Motor neuron (in vitro differentiated cells): Measurements from ENCODE around the gene SSR4. TPM values are rescaled to one million over a fixed set of nuclear protein-coding genes. Genes with fewer than 3 reads are reported as not detected.
A peak's percentile ranks its signal among the peaks of the same experiment; 100 is the strongest.

Source experiments
- ATAC-seq, 8 experiments: fragments of 200-7000 bp; cut with Tn5 transposase; replicated peaks in 6 of 8; 2 replicates each; pipeline ENCODE4 v1.8.0; 2021; ENCODE audit warnings: mild to moderate bottlenecking in 8 of 8, moderate library complexity in 8 of 8
- H3K27ac ChIP-seq, 2 donors: fragments of 250-450 bp; sonication (Bioruptor Pico); 2 replicates each; pipeline ENCODE4 v1.9.0; 2021; ENCODE audit warnings: antibody characterized with exemption in 2 of 2, mild to moderate bottlenecking in 2 of 2, moderate library complexity in 1 of 2
- H3K4me1 ChIP-seq, 2 donors: fragments of 250-450 bp; sonication (Bioruptor Pico); replicated peaks in 1 of 2; 2 replicates each; pipeline ENCODE4 v1.6.1; 2021; ENCODE audit warnings: antibody characterized with exemption in 2 of 2, mild to moderate bottlenecking in 2 of 2, moderate library complexity in 1 of 2
- H3K4me3 ChIP-seq, 5 donors: fragments of 250-450 bp; sonication (Bioruptor Pico); 2 replicates each; pipeline ENCODE4 v1.9.0; 2021; ENCODE audit warnings: antibody characterized with exemption in 5 of 5, mild to moderate bottlenecking in 5 of 5, moderate library complexity in 4 of 5
- WGBS, 10 experiments: fragments of 450-650 bp; shearing (Covaris generic); methylation state at CpG; one replicate each; pipeline ENCODE4 v1.0.0; 2022; 5-methylcytosine and 5-hydroxymethylcytosine counted together
- in situ Hi-C, 9 experiments: fragments of 400-800 bp; cut with MboI; loops; one replicate each; pipeline ENCODE4 v1.15.0; 2021; ENCODE audit warnings: low sequenced_read_pairs in 9 of 9, low pct_unique_long_range_greater_than_20kb in 2 of 9; ENCODE audit not compliant: unreplicated experiment in 9 of 9
- total RNA-seq, 8 experiments: library from RNA; unstranded; fragments of 300-600 nt; gene quantifications; 2 replicates each; pipeline versions ENCODE4 v1.2.3 to v1.2.4, GENCODE V29; 2022

Gene SSR4
- total RNA-seq, 8 experiments from 2014 or later: 327 to 910 (median 415) TPM

DNA sequence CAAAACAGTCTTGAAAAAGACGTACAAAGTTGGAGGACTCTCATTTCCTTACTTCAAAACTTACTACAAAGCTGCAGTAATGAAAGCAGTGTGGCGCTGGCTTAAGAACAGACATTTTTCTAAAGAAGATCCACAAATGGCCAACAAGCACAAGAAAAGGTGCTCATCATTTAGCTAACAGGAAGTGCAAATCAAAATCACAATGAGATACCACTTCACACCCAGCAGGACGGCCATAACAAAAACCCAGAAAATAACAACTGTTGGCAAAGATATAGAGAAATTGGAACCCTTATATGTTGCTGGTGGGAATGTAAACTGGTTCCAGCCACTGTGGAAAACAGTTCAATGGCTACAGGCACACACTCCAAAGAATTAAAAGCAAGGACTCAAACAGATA, 32.5 kb downstream of the SSR4 start:
- H3K4me1 ChIP-seq: peaks cover 17% of the 10 kb centered on the region in 2 donors
- H3K27ac ChIP-seq: no peak overlapping the region
- ATAC-seq: no peak
- H3K4me3 ChIP-seq: no peak overlapping the region
- WGBS, 10 experiments: 17 to 83% (median 58%) methylated on average over 1 to 3 of the region's 3 CpGs; no CpG with 5 or more reads in 3 of the 10 experiments
- in situ Hi-C loops: no loop called here

DNA sequence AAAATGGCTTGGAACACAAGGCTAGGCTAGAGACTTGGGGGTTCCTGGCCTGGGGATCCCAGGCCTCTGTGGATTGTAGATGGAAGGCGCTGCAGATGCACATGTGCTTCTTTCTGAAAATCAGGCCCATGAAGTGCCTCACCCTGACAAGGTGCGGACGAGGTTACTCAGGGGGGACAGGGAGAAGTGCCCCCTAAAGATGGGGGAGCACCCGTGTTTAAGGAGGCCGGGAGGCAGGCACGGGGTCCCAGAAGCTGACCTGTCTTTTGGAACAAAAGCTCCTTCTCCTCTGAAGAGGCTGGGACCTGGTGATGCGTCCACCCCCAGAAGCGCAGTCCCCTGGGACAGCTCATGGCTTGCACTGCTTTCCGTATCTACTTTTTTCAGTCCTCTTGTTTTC, 33.4 kb downstream of the SSR4 start:
- H3K4me1 ChIP-seq: peaks cover 14 to 15% of the 10 kb centered on the region in 2 donors
- WGBS, 10 experiments: 42 to 100% (median 100%) methylated on average over 1 to 5 of the region's 9 CpGs; no CpG with 5 or more reads in 7 of the 10 experiments
- no peak for ATAC-seq
- no peak overlapping the region for H3K27ac ChIP-seq
- in situ Hi-C loops: no loop called here
- H3K4me3 ChIP-seq: peak overlapping the region in 4 of 5 donors; percentile 65 to 86 (median 76)

DNA sequence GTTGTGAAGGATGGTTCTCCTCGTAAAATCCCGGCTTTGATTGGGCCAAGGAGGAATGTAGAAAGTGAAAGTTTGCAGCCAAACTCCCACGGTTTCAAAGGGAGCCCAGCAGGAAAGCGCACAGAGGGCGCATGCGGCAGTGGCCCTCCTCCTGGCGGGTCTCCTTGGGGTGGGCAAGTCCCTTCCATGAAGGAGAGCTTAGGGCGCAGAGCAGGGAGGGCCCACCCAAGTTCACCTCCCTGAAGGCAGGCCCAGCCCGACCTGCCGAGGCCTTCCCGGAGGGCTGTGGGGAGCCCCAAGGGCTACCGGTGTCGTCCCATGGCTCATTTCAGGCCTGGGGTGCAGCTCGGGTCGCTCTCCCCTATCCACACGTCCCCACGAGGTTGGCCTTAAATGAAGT, 33.8 kb downstream of the SSR4 start:
- no peak for ATAC-seq
- Histone ChIP-seq H3K4me1 (peaks cover 14 to 15% of the 10 kb centered on the region in 2 donors), H3K4me3 (peak overlapping the region; percentile 54 to 86 (median 67)), H3K27ac (peak overlapping the region in 1 of 2 donors; percentile 27)
- 42 to 66% methylated on average over 3 to 14 of the region's 17 CpGs; no CpG with 5 or more reads in 8 of the 10 experiments for WGBS, 10 experiments
- in situ Hi-C loops: no loop called here

DNA sequence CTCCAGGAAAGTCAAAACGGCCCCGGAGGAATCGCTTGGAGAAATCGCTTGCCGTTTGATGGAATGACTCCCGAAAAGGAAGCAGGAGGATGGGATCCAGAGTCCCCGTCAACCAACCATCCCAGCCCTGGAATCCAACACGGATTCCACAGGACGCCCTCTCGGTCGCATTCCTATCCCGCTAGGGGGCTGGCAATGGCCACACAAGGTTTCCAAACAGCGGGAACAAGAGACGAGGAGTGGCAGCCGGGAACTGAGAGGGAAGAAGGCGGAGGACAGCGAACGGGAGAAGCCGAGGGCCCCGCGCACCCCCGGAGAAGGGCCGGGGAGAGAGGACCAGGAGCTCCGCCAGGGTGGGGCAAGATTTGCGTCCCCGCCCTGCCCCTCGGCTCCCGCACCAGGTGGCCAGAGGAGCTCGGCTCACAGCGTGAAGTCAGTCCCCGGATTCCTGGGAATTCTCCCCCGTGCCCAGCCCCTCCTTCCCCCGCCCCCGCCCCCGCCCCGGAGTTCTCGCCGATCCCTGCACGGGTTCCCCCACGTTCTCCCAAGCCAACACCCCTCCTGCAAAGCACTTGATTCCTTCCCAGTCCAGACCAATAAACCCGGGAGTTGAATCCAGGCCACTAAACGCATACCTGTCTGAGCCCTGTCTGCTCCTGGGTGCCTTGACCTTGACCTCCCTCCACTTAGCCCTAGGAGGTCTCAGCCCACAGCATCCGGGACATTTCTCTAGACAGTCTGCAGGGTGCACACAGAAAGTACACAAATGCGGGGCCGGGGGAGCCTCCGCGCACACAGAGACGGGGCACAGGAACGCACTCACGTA, 34.5 kb downstream of the SSR4 start:
- peak overlapping the region; percentile 87 to 95 for H3K27ac ChIP-seq
- H3K4me1 ChIP-seq: peaks cover 14 to 15% of the 10 kb centered on the region in 2 donors
- peak overlapping the region; percentile 54 to 86 (median 67) for H3K4me3 ChIP-seq
- peak in 7 of 8 experiments; percentile 3 to 60 (median 27) for ATAC-seq
- 0 to 48% (median 10%) methylated on average over 2 to 5 of the region's 50 CpGs; no CpG with 5 or more reads in 7 of the 10 experiments for WGBS, 10 experiments
- in situ Hi-C loops: no loop called here

DNA sequence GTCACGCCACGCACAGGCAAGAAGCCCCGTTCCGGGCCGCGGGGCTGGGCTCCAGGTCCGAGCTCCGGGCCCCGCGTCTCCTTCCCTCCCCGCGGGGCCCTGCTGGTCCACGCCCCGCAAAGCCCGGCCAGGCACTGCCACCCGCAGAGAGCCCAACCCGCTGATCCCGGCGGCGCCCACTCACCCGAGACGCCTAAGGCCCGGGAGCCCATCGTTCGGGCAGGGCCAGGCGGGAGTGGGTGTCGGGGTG, 35.0 kb downstream of the SSR4 start:
- in situ Hi-C loops: no loop called here
- WGBS, 10 experiments: no CpG with 5 or more reads among the region's 27 CpGs
- Histone ChIP-seq H3K4me1 (peaks cover 14 to 15% of the 10 kb centered on the region in 2 donors), H3K4me3 (peak overlapping the region; percentile 54 to 86 (median 67)), H3K27ac (peak overlapping the region; percentile 87 to 95)
- ATAC-seq: peak in 2 of 8 experiments; percentile 10 to 13

DNA sequence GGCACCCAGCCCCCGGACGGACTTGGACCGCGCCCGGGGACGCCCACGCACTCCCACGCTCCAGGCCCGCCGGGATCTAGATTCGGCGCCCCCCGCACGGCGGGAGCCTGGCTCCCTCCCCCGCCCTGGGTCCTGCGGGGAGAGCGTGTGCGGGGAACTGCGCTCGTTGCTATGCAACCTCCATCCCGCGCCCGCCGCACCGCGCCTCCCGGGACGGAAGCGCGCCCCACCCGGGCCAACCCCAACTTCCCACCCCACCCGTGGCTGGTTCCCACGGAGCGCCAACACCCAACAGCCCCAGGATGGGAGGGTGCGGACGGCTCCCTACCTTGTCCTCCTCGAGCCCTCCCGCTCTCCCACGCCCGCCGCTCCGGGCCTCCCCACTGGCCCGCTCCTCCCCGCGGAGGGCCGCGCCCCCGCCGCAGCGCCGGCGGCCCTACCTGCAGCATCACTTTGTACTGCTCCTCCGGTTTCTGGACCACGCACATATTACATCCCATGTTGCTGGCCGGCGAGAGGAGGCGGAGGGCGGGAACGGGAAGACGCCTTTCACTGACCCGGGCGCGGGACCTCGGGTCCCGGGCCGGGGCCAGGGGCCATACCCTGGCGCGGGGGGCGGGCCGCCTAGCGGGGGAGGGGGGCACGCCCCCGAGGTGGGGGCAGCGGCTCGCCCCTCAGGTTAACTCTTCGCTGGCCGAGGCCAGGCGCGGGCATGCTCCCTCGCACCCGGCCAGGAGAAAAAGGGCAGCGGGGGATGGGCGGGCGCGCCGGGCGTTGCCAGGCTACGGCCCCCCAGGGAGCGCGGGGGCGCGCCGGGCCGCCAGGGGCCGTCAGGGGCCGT, 35.6 kb downstream of the SSR4 start, which contains the start of gene PDZD4:
Gene PDZD4 (minus strand): TSS at position 746 of the 841 bp plus-strand sequence. CDS start 246 bp downstream, at position 500.
- H3K27ac ChIP-seq: peak within 1 kb of the TSS; percentile 87 to 95
- in situ Hi-C loops: no loop called here
- peaks cover 14 to 15% of the 10 kb centered on the region in 2 donors for H3K4me1 ChIP-seq
- ATAC-seq: peak in 6 of 8 experiments; percentile 14 to 49 (median 45)
- no CpG with 5 or more reads among the region's 97 CpGs for WGBS, 10 experiments
- H3K4me3 ChIP-seq: peak within 1 kb of the TSS; percentile 54 to 86 (median 67)

DNA sequence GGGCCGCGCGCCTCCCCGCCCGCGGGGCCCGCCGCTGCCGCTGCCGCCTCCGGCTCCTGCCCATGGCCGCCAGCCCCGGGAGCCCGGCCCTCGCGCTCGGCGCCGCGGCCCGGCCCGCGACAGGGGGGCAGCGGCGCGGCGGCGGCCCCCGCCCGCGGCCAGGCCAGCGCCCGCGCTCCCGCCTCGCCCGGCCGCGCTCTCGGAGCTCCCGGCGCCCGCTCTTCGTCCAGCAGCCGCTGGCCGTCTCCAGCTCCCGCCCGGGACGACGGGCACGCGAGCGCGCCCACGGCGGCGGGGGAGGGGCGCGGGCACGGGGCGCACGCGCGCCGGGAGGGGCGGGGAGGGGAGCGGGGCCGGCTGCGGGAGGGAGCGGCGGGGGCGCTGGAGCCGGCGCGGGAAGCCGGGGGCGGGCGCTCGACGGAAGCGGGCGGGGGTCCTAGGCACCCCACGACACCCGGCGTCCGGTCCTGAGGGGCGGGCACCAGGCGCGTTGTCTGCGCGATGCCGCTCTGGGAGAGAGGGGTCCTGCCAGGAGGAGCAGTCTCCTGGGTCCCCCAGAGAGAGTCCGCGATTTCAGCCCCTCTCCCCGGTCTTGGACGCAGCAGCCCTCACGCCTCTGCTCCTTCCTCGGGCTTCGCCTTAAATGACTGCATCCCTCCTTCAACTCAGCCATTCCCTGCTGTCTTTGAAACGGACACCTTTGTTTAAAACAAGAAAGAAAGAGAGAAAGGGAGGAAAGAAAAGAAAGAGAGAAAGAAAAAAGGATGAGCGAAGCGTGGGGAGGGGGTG, 36.4 kb downstream of the SSR4 start:
- WGBS, 10 experiments: 0% methylated on average over 1 of the region's 102 CpGs; no CpG with 5 or more reads in 9 of the 10 experiments
- ATAC-seq: peak in 5 of 8 experiments; percentile 57 to 71 (median 64)
- peak overlapping the region; percentile 87 to 95 for H3K27ac ChIP-seq

DNA sequence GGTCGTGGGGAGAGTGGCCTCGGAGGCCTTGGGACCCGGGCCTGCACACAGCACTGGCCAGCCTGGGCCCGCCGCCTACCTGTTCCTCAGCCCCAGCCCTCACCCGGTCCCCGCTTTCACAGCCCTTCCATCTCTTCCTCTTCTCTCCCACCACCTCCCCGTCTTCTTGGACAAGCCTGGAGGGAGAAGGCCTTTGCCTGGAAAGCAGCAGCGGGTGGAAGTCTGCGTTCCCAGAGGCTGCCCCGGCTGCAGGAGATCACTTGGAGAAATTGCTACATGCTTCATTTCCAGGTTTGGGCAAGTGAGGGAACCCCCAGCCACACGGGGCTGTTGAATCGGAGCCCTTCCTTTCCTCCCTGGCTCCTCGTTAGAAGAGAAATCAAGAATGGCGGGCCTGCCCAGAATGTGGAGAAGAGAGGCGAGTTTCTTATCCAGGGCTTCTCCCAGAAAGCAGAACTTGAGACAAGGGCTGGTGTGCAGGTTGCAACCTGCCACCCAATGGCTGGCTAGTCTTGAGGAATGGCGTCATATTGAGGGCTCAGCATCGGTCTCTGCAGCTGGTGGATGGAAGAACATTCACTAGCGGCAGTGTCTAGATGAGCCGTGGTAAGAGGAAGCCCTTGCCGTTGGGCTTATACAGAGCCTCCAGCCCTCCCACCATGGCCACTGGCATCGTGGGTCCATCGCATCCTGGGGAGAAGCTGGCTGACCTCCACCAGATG, 37.1 kb downstream of the SSR4 start:
- Histone ChIP-seq H3K4me3 (peak overlapping the region; percentile 54 to 86 (median 67)), H3K27ac (peak overlapping the region; percentile 87 to 95), H3K4me1 (peaks cover 14 to 15% of the 10 kb centered on the region in 2 donors)
- ATAC-seq: peak in 5 of 8 experiments; percentile 9 to 25 (median 21)
- in situ Hi-C loops: no loop called here
- WGBS, 10 experiments: 30 to 80% (median 33%) methylated on average over 1 to 8 of the region's 23 CpGs; no CpG with 5 or more reads in 7 of the 10 experiments

More for the DNA sequence above, 36.4 kb downstream of the SSR4 start:
- in situ Hi-C loops: no loop called here
- Histone ChIP-seq H3K4me1 (peaks cover 14 to 15% of the 10 kb centered on the region in 2 donors), H3K4me3 (peak overlapping the region; percentile 54 to 86 (median 67))

DNA sequence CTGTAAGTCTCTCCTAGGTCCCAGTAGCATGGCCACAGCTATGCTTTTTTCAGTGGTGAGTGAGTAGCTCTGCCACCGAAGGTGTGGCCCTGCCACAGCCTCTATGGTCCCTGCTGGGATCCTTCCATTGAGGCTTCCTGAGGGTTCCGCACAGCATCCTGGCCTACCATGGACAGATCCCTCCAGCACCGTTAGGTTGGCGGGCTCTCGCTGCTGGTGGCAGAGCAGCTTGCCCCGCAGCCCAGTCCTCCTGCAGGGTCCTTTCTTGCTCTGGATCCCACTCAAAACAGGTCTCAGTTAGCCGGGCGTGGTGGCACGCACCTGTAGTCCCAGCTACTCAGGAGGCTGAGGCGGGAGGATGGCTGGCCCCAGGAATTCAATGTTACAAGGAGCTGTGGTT, 38.3 kb downstream of the SSR4 start:
- no peak for ATAC-seq
- Histone ChIP-seq H3K4me1 (peaks cover 12 to 15% of the 10 kb centered on the region in 2 donors), H3K27ac (no peak overlapping the region), H3K4me3 (no peak overlapping the region)
- in situ Hi-C loops: no loop called here
- 60 to 88% methylated on average over 1 to 5 of the region's 10 CpGs; no CpG with 5 or more reads in 8 of the 10 experiments for WGBS, 10 experiments

DNA sequence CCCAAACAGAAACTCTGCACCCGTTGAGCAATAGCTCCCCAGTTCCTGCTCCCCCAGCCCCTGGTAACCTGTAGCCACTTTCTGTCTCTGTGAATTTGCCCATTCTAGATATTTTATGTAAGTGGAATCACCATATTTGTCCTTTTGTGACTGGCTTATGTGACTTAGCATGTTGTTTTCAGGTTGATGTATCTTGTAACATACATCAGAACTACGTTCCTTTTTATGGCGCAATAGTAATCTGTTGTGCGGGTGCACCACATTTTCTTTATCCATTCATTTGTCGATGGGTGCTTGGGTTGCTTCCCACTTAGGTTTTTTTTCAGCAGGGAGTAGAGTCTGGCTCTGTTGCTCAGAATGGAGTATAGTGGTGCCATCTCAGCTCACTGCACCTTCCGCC, 42.5 kb downstream of the SSR4 start:
- no peak for ATAC-seq
- in situ Hi-C loops: no loop called here
- H3K27ac ChIP-seq: no peak overlapping the region
- H3K4me1 ChIP-seq: peaks cover 0 to 2% of the 10 kb centered on the region in 2 donors
- no peak overlapping the region for H3K4me3 ChIP-seq
- WGBS, 10 experiments: 27 to 93% (median 52%) methylated on average over 2 to 3 of the region's 6 CpGs; no CpG with 5 or more reads in 6 of the 10 experiments

DNA sequence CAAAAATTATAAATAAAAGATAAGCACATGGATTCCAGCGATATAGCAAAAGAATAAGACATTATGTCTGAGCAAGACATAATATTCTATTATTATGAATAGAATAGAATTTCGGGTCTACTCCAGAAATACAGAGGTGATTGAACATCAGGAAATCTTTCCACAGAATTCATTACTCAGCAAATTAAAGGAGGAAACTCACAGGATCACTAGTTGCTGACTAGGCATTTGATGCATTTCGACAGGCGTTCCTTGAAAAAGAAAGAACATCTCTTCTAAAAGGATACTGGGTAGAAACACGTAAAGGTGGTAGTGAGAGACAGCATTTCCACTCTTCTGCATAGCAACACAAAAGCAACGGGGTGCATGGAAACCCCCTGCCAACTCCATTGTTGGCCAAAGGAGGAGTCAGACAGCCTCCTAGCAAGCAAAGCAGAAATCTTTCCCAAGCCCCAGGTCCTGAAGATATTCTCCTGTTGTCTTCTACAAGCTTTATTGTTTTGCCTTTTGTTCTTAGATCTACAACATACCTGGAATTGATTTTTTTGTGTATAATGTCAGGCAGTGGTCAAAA, 50.1 kb downstream of the SSR4 start:
- Histone ChIP-seq H3K4me3 (no peak overlapping the region), H3K4me1 (peaks cover 0 to 8% of the 10 kb centered on the region in 2 donors), H3K27ac (no peak overlapping the region)
- WGBS, 10 experiments: 0 to 40% (median 13%) methylated on average over 1 to 6 of the region's 6 CpGs; no CpG with 5 or more reads in 4 of the 10 experiments
- no peak for ATAC-seq
- in situ Hi-C loops: no loop called here
